GM23338 (cell line): ENCODE results near the gene SDHA.

Experiments
- CREB1 ChIP-seq: fragments of 250-450 bp; sonication (Bioruptor Pico); IDR thresholded peaks from 2 replicates; pipeline ENCODE4 v1.5.0; 2020; ENCODE audit warnings: low read depth, mild to moderate bottlenecking, moderate library complexity
- EZH2phosphoT487 ChIP-seq: fragments of 200-600 bp; sonication (generic); IDR thresholded peaks from one replicate; pipeline ENCODE4 v1.8.1; 2018; ENCODE audit warnings: antibody characterized with exemption; ENCODE audit not compliant: unreplicated experiment
- POLR2AphosphoS5 ChIP-seq: IDR thresholded peaks from 2 replicates; pipeline ENCODE4 v1.6.1; 2016; ENCODE audit warnings: antibody characterized with exemption, low read depth
- TF ChIP-seq, protein P1 (sequence below), 2 experiments: fragments of 200-600 bp in 1 of 2; sonication (generic) in 1 of 2; conservative IDR thresholded peaks; 2 replicates each; pipeline versions ENCODE4 v1.5.1 to v1.6.1; 2016 to 2017; ENCODE audit warnings: antibody characterized with exemption in 2 of 2, low read depth in 2 of 2, mild to moderate bottlenecking in 2 of 2, moderate library complexity in 1 of 2
- TF ChIP-seq, protein P2 (sequence below): IDR thresholded peaks from one replicate; pipeline ENCODE4 v1.6.1; 2018; ENCODE audit warnings: antibody characterized with exemption; ENCODE audit not compliant: unreplicated experiment

- TF ChIP-seq, protein P1, sequence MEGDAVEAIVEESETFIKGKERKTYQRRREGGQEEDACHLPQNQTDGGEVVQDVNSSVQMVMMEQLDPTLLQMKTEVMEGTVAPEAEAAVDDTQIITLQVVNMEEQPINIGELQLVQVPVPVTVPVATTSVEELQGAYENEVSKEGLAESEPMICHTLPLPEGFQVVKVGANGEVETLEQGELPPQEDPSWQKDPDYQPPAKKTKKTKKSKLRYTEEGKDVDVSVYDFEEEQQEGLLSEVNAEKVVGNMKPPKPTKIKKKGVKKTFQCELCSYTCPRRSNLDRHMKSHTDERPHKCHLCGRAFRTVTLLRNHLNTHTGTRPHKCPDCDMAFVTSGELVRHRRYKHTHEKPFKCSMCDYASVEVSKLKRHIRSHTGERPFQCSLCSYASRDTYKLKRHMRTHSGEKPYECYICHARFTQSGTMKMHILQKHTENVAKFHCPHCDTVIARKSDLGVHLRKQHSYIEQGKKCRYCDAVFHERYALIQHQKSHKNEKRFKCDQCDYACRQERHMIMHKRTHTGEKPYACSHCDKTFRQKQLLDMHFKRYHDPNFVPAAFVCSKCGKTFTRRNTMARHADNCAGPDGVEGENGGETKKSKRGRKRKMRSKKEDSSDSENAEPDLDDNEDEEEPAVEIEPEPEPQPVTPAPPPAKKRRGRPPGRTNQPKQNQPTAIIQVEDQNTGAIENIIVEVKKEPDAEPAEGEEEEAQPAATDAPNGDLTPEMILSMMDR (conservative IDR thresholded peaks at IDR 0.05; ENCODE audit: low read depth in 2 of 2) = no peak
- TF ChIP-seq EZH2phosphoT487 (no peak), CREB1 (CRISPR knock-in tag) (no peak), POLR2AphosphoS5 (no peak)
- TF ChIP-seq, protein P2, sequence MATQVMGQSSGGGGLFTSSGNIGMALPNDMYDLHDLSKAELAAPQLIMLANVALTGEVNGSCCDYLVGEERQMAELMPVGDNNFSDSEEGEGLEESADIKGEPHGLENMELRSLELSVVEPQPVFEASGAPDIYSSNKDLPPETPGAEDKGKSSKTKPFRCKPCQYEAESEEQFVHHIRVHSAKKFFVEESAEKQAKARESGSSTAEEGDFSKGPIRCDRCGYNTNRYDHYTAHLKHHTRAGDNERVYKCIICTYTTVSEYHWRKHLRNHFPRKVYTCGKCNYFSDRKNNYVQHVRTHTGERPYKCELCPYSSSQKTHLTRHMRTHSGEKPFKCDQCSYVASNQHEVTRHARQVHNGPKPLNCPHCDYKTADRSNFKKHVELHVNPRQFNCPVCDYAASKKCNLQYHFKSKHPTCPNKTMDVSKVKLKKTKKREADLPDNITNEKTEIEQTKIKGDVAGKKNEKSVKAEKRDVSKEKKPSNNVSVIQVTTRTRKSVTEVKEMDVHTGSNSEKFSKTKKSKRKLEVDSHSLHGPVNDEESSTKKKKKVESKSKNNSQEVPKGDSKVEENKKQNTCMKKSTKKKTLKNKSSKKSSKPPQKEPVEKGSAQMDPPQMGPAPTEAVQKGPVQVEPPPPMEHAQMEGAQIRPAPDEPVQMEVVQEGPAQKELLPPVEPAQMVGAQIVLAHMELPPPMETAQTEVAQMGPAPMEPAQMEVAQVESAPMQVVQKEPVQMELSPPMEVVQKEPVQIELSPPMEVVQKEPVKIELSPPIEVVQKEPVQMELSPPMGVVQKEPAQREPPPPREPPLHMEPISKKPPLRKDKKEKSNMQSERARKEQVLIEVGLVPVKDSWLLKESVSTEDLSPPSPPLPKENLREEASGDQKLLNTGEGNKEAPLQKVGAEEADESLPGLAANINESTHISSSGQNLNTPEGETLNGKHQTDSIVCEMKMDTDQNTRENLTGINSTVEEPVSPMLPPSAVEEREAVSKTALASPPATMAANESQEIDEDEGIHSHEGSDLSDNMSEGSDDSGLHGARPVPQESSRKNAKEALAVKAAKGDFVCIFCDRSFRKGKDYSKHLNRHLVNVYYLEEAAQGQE = no peak
Observed at GRCh38 chr5:192970-193831, 24.9 kb upstream of the SDHA start.
